ENCODE data around the gene TANC1. TPM values are rescaled to one million over a fixed set of nuclear protein-coding genes. Genes with fewer than 3 reads are reported as not detected.

Gene TANC1
- total and polyA plus RNA-seq, 2 experiments from 2014 or later, result 2.8 to 9.5 TPM

DNA sequence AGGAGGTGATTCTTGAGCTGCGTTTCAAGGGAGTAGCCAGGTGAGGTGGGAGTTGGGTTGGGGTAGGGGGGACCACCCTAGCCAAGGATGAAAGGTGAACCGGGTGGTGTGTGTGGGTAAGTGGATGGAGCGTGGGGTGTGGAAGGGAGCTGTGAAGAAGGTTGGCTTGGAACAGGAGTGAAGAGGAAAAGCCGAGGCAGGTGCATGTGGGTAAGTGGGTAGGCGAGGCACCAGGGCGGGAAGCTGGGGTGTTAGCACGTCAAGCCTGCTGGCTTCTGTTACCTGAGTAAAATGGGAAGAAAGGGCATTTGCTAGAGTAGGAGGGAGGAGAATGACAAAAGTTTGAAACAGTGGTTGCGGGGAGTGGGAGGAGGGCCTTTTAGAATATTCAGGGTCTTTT lies 31.6 kb downstream of the TANC1 start:
- H3F3A ChIP-seq (replicated peaks; ENCODE audit: low read depth), result no peaks in the 10 kb centered on the region
- ATAC-seq, result no peak
- no peak overlapping the region for H3K4me3 ChIP-seq
- H3K27me3 ChIP-seq (ENCODE audit: insufficient read depth), result no peaks in the 10 kb centered on the region
- H3K36me3 ChIP-seq (ENCODE audit: insufficient read depth), result 0 out of 2 replicates have a peak, but pooled peaks cover 5% of the 10 kb centered on the region
- no peak overlapping the region for H3K4me3 Mint-ChIP-seq
- no peak overlapping the region for H3K27ac ChIP-seq (ENCODE audit: low read depth)
- H3K27me3 Mint-ChIP-seq (ENCODE audit: insufficient read depth, low read depth, poor library complexity), result peaks cover 11% of the 10 kb centered on the region
- H3K36me3 Mint-ChIP-seq (ENCODE audit: low read depth), result peaks cover 22% of the 10 kb centered on the region
- peaks cover 7% of the 10 kb centered on the region; the same call in 1 of the 2 replicates for H3K4me1 ChIP-seq (ENCODE audit: insufficient read depth)
- peaks cover 6% of the 10 kb centered on the region for H3K4me1 Mint-ChIP-seq
- H3K9me3 Mint-ChIP-seq, result peaks cover 18% of the 10 kb centered on the region
- no peaks in the 10 kb centered on the region for H3K9me2 ChIP-seq (ENCODE audit: insufficient read depth)
- no peak for DNase-seq (ENCODE audit: low spot score)
- no peak overlapping the region for H3K27ac Mint-ChIP-seq
- no peak overlapping the region for H3K4me2 ChIP-seq
- H4K20me1 ChIP-seq (replicated peaks; ENCODE audit: insufficient read depth), result no peaks in the 10 kb centered on the region
- no peak for TF ChIP-seq EZH2phosphoT487 (IDR thresholded peaks at IDR 0.05; ENCODE audit: unreplicated experiment)
- TF ChIP-seq, protein P1, sequence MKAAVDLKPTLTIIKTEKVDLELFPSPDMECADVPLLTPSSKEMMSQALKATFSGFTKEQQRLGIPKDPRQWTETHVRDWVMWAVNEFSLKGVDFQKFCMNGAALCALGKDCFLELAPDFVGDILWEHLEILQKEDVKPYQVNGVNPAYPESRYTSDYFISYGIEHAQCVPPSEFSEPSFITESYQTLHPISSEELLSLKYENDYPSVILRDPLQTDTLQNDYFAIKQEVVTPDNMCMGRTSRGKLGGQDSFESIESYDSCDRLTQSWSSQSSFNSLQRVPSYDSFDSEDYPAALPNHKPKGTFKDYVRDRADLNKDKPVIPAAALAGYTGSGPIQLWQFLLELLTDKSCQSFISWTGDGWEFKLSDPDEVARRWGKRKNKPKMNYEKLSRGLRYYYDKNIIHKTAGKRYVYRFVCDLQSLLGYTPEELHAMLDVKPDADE (IDR thresholded peaks at IDR 0.05), result no peak
- no peak for TF ChIP-seq ZNF331 (CRISPR knock-in tag; IDR thresholded peaks at IDR 0.05; ENCODE audit: low read depth)
- no peak for TF ChIP-seq POLR2AphosphoS5 (IDR thresholded peaks at IDR 0.05; ENCODE audit: low read depth)
- TF ChIP-seq JUNB (IDR thresholded peaks at IDR 0.05; ENCODE audit: unreplicated experiment), result no peak
- no peak for TF ChIP-seq EZH2 (IDR thresholded peaks at IDR 0.05; ENCODE audit: low read depth, unreplicated experiment)
- TF ChIP-seq, protein P2, sequence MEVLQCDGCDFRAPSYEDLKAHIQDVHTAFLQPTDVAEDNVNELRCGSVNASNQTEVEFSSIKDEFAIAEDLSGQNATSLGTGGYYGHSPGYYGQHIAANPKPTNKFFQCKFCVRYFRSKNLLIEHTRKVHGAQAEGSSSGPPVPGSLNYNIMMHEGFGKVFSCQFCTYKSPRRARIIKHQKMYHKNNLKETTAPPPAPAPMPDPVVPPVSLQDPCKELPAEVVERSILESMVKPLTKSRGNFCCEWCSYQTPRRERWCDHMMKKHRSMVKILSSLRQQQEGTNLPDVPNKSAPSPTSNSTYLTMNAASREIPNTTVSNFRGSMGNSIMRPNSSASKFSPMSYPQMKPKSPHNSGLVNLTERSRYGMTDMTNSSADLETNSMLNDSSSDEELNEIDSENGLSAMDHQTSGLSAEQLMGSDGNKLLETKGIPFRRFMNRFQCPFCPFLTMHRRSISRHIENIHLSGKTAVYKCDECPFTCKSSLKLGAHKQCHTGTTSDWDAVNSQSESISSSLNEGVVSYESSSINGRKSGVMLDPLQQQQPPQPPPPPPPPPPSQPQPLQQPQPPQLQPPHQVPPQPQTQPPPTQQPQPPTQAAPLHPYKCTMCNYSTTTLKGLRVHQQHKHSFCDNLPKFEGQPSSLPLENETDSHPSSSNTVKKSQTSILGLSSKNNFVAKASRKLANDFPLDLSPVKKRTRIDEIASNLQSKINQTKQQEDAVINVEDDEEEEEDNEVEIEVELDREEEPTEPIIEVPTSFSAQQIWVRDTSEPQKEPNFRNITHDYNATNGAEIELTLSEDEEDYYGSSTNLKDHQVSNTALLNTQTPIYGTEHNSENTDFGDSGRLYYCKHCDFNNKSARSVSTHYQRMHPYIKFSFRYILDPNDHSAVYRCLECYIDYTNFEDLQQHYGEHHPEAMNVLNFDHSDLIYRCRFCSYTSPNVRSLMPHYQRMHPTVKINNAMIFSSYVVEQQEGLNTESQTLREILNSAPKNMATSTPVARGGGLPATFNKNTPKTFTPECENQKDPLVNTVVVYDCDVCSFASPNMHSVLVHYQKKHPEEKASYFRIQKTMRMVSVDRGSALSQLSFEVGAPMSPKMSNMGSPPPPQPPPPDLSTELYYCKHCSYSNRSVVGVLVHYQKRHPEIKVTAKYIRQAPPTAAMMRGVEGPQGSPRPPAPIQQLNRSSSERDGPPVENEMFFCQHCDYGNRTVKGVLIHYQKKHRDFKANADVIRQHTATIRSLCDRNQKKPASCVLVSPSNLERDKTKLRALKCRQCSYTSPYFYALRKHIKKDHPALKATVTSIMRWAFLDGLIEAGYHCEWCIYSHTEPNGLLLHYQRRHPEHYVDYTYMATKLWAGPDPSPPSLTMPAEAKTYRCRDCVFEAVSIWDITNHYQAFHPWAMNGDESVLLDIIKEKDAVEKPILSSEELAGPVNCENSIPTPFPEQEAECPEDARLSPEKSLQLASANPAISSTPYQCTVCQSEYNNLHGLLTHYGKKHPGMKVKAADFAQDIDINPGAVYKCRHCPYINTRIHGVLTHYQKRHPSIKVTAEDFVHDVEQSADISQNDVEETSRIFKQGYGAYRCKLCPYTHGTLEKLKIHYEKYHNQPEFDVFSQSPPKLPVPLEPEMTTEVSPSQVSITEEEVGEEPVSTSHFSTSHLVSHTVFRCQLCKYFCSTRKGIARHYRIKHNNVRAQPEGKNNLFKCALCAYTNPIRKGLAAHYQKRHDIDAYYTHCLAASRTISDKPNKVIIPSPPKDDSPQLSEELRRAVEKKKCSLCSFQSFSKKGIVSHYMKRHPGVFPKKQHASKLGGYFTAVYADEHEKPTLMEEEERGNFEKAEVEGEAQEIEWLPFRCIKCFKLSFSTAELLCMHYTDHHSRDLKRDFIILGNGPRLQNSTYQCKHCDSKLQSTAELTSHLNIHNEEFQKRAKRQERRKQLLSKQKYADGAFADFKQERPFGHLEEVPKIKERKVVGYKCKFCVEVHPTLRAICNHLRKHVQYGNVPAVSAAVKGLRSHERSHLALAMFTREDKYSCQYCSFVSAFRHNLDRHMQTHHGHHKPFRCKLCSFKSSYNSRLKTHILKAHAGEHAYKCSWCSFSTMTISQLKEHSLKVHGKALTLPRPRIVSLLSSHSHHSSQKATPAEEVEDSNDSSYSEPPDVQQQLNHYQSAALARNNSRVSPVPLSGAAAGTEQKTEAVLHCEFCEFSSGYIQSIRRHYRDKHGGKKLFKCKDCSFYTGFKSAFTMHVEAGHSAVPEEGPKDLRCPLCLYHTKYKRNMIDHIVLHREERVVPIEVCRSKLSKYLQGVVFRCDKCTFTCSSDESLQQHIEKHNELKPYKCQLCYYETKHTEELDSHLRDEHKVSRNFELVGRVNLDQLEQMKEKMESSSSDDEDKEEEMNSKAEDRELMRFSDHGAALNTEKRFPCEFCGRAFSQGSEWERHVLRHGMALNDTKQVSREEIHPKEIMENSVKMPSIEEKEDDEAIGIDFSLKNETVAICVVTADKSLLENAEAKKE (CRISPR knock-in tag; IDR thresholded peaks at IDR 0.05), result no peak
- TF ChIP-seq, protein P3, sequence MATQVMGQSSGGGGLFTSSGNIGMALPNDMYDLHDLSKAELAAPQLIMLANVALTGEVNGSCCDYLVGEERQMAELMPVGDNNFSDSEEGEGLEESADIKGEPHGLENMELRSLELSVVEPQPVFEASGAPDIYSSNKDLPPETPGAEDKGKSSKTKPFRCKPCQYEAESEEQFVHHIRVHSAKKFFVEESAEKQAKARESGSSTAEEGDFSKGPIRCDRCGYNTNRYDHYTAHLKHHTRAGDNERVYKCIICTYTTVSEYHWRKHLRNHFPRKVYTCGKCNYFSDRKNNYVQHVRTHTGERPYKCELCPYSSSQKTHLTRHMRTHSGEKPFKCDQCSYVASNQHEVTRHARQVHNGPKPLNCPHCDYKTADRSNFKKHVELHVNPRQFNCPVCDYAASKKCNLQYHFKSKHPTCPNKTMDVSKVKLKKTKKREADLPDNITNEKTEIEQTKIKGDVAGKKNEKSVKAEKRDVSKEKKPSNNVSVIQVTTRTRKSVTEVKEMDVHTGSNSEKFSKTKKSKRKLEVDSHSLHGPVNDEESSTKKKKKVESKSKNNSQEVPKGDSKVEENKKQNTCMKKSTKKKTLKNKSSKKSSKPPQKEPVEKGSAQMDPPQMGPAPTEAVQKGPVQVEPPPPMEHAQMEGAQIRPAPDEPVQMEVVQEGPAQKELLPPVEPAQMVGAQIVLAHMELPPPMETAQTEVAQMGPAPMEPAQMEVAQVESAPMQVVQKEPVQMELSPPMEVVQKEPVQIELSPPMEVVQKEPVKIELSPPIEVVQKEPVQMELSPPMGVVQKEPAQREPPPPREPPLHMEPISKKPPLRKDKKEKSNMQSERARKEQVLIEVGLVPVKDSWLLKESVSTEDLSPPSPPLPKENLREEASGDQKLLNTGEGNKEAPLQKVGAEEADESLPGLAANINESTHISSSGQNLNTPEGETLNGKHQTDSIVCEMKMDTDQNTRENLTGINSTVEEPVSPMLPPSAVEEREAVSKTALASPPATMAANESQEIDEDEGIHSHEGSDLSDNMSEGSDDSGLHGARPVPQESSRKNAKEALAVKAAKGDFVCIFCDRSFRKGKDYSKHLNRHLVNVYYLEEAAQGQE (IDR thresholded peaks at IDR 0.05; ENCODE audit: unreplicated experiment), result no peak
- TF ChIP-seq ZNF114 (CRISPR knock-in tag; IDR thresholded peaks at IDR 0.05), result no peak
- no peak for TF ChIP-seq CREB1 (CRISPR knock-in tag; IDR thresholded peaks at IDR 0.05; ENCODE audit: low read depth)
- TF ChIP-seq STAT1 (IDR thresholded peaks at IDR 0.05; ENCODE audit: unreplicated experiment), result no peak
- TF ChIP-seq NANOG (IDR thresholded peaks at IDR 0.05; ENCODE audit: borderline replicate concordance), result no peak
- TF ChIP-seq, protein P4, sequence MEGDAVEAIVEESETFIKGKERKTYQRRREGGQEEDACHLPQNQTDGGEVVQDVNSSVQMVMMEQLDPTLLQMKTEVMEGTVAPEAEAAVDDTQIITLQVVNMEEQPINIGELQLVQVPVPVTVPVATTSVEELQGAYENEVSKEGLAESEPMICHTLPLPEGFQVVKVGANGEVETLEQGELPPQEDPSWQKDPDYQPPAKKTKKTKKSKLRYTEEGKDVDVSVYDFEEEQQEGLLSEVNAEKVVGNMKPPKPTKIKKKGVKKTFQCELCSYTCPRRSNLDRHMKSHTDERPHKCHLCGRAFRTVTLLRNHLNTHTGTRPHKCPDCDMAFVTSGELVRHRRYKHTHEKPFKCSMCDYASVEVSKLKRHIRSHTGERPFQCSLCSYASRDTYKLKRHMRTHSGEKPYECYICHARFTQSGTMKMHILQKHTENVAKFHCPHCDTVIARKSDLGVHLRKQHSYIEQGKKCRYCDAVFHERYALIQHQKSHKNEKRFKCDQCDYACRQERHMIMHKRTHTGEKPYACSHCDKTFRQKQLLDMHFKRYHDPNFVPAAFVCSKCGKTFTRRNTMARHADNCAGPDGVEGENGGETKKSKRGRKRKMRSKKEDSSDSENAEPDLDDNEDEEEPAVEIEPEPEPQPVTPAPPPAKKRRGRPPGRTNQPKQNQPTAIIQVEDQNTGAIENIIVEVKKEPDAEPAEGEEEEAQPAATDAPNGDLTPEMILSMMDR (conservative IDR thresholded peaks at IDR 0.05; ENCODE audit: low read depth in 2 of 2), result no peak
- H2AFZ ChIP-seq, result no peak overlapping the region
- H3K79me2 ChIP-seq (replicated peaks; ENCODE audit: insufficient read depth), result 0 out of 2 replicates have a peak, but pooled peaks cover 5% of the 10 kb centered on the region
